GM23338 (cell line): Measurements from ENCODE around the gene RNF220. TPM values are rescaled to one million over a fixed set of nuclear protein-coding genes. Genes with fewer than 3 reads are reported as not detected.

Source experiments
- ATAC-seq: fragments of 200-7000 bp; cut with Tn5 transposase; 3 replicates; pipeline ENCODE4 v1.9.1; 2020
- DNase-seq: peaks from one replicate; pipeline ENCODE4 v3.0.0-alpha.2; 2015; ENCODE audit warnings: low spot score
- H2AFZ ChIP-seq: fragments of 200-600 bp; sonication (generic); 2 replicates; pipeline ENCODE4 v1.8.0; 2016; ENCODE audit warnings: antibody characterized with exemption, mild to moderate bottlenecking, moderate library complexity
- H3F3A ChIP-seq: fragments of 200-600 bp; sonication (generic); replicated peaks from 2 replicates; pipeline ENCODE4 v1.8.0; 2017; ENCODE audit warnings: antibody characterized with exemption, mixed run types, low read depth
- H3K27ac ChIP-seq: fragments of 200-600 bp; sonication (generic); 2 replicates; pipeline ENCODE4 v1.6.1; 2016; ENCODE audit warnings: low read depth
- H3K27me3 ChIP-seq: fragments of 200-600 bp; sonication (generic); 2 replicates; pipeline ENCODE4 v1.8.0; 2016; ENCODE audit warnings: mild to moderate bottlenecking, mixed run types, moderate library complexity; ENCODE audit not compliant: insufficient read depth
- H3K36me3 ChIP-seq: fragments of 200-600 bp; sonication (generic); 2 replicates; pipeline ENCODE4 v1.8.0; 2016; ENCODE audit warnings: mild to moderate bottlenecking; ENCODE audit not compliant: insufficient read depth
- H3K4me1 ChIP-seq: fragments of 200-600 bp; sonication (generic); 2 replicates; pipeline ENCODE4 v1.8.0; 2016; ENCODE audit warnings: mild to moderate bottlenecking, moderate library complexity; ENCODE audit not compliant: insufficient read depth
- H3K4me2 ChIP-seq: fragments of 200-600 bp; sonication (generic); 2 replicates; pipeline ENCODE4 v1.7.1; 2017; ENCODE audit warnings: mixed run types
- H3K4me3 ChIP-seq: fragments of 200-600 bp; sonication (generic); 2 replicates; pipeline ENCODE4 v1.6.1; 2016; ENCODE audit warnings: mixed run types
- H3K79me2 ChIP-seq: fragments of 200-600 bp; sonication (generic); replicated peaks from 2 replicates; pipeline ENCODE4 v1.8.0; 2017; ENCODE audit warnings: mild to moderate bottlenecking; ENCODE audit not compliant: insufficient read depth
- H3K9me2 ChIP-seq: fragments of 200-600 bp; sonication (generic); 2 replicates; pipeline ENCODE4 v1.8.0; 2017; ENCODE audit not compliant: insufficient read depth
- H4K20me1 ChIP-seq: fragments of 200-600 bp; sonication (generic); replicated peaks from 2 replicates; pipeline ENCODE4 v1.8.0; 2017; ENCODE audit warnings: mild to moderate bottlenecking; ENCODE audit not compliant: insufficient read depth
- H3K27ac Mint-ChIP-seq: 2 replicates; pipeline ENCODE4 v1.8.0; 2020; ENCODE audit warnings: inconsistent platforms, mild to moderate bottlenecking, moderate library complexity, mixed read lengths
- H3K27me3 Mint-ChIP-seq: 3 replicates; pipeline ENCODE4 v1.8.0; 2022; ENCODE audit warnings: low read depth, mild to moderate bottlenecking, moderate library complexity, mixed read lengths, inconsistent platforms; ENCODE audit not compliant: insufficient read depth, poor library complexity
- H3K36me3 Mint-ChIP-seq: 3 replicates; pipeline ENCODE4 v1.8.0; 2021; ENCODE audit warnings: low read depth, mild to moderate bottlenecking, inconsistent platforms, moderate library complexity, mixed read lengths
- H3K4me1 Mint-ChIP-seq: 3 replicates; pipeline ENCODE4 v1.8.0; 2020; ENCODE audit warnings: mild to moderate bottlenecking, inconsistent platforms, mixed read lengths
- H3K4me3 Mint-ChIP-seq: 3 replicates; pipeline ENCODE4 v1.8.0; 2021; ENCODE audit warnings: moderate library complexity, mild to moderate bottlenecking, inconsistent platforms, mixed read lengths
- H3K9me3 Mint-ChIP-seq: 3 replicates; pipeline ENCODE4 v1.8.0; 2020; ENCODE audit warnings: moderate library complexity, mild to moderate bottlenecking, inconsistent platforms, mixed read lengths
- CREB1 ChIP-seq: fragments of 250-450 bp; sonication (Bioruptor Pico); IDR thresholded peaks from 2 replicates; pipeline ENCODE4 v1.5.0; 2020; ENCODE audit warnings: low read depth, mild to moderate bottlenecking, moderate library complexity
- CTCF ChIP-seq, 2 experiments: fragments of 200-600 bp in 1 of 2; sonication (generic) in 1 of 2; conservative IDR thresholded peaks; 2 replicates each; pipeline versions ENCODE4 v1.5.1 to v1.6.1; 2016 to 2017; ENCODE audit warnings: antibody characterized with exemption in 2 of 2, low read depth in 2 of 2, mild to moderate bottlenecking in 2 of 2, moderate library complexity in 1 of 2
- EZH2phosphoT487 ChIP-seq: fragments of 200-600 bp; sonication (generic); IDR thresholded peaks from one replicate; pipeline ENCODE4 v1.8.1; 2018; ENCODE audit warnings: antibody characterized with exemption; ENCODE audit not compliant: unreplicated experiment
- JUNB ChIP-seq: IDR thresholded peaks from one replicate; pipeline ENCODE4 v1.6.1; 2016; ENCODE audit warnings: antibody characterized with exemption; ENCODE audit not compliant: unreplicated experiment
- STAT1 ChIP-seq: IDR thresholded peaks from one replicate; pipeline ENCODE4 v1.6.1; 2016; ENCODE audit warnings: antibody characterized with exemption; ENCODE audit not compliant: unreplicated experiment
- ZNF114 ChIP-seq: fragments of 250-450 bp; sonication (Bioruptor Pico); IDR thresholded peaks from 2 replicates; pipeline ENCODE4 v1.5.0; 2020; ENCODE audit warnings: mild to moderate bottlenecking, moderate library complexity
- polyA plus RNA-seq: library from polyadenylated mRNA; unstranded; fragments of >200 nt; fragmentation: Nextera tagmentation; extraction: Ambion mirVana; gene quantifications from 2 replicates; pipeline ENCODE4 v1.2.1, GENCODE V29; 2016
- total RNA-seq: library from RNA; depleted of rRNA; stranded (reverse); fragments of >200 nt; shearing (Covaris generic); gene quantifications from 2 replicates; pipeline ENCODE4 v1.2.3, GENCODE V29; 2014
- TF ChIP-seq, protein P1 (sequence below): IDR thresholded peaks from 2 replicates; pipeline ENCODE4 v1.6.1; 2016; ENCODE audit warnings: antibody characterized with exemption
- TF ChIP-seq, protein P2 (sequence below): fragments of 250-450 bp; sonication (Bioruptor Pico); IDR thresholded peaks from 2 replicates; pipeline ENCODE4 v1.5.0; 2020; ENCODE audit warnings: mild to moderate bottlenecking, moderate library complexity

Gene RNF220
- total and polyA plus RNA-seq, 2 experiments from 2014 or later: 72.8 to 168 TPM

DNA sequence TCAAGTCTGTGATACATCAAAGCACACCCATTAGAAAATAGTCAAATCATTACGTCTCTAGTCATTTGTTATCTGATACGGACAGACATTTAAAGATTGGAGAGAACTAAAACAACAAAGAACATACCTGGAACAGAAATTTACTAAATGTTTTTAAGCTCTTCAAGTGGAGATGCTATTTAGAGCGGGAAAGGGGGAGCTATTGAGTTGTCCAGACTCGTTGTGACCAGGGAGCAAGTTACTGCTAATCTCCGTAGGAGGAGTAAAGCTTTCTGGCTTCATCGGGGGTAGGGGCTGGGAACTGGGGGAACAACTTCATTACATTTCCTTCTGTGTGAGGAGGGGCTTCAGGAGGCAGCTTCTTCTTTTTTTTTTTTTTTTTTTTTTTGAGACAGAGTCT is 129.7 kb downstream of the RNF220 start:
- peaks cover 13% of the 10 kb centered on the region for H3K27me3 Mint-ChIP-seq
- H4K20me1 ChIP-seq: no peaks in the 10 kb centered on the region
- H3K4me3 Mint-ChIP-seq: no peak overlapping the region
- TF ChIP-seq CTCF (conservative IDR thresholded peaks at IDR 0.05; ENCODE audit: low read depth in 2 of 2) (peak; percentile 41 to 67), CREB1 (CRISPR knock-in tag) (no peak)
- H3K27ac Mint-ChIP-seq: 0 out of 2 replicates have a peak overlapping the region, but pooled peaks have one; percentile 50
- no peak overlapping the region for H3K27ac ChIP-seq
- no peaks in the 10 kb centered on the region for H3K27me3 ChIP-seq
- H3K4me3 ChIP-seq: no peak overlapping the region
- H2AFZ ChIP-seq: no peak overlapping the region
- no peaks in the 10 kb centered on the region for H3K9me3 Mint-ChIP-seq
- peaks cover 64% of the 10 kb centered on the region for H3K4me1 Mint-ChIP-seq
- peaks cover 5% of the 10 kb centered on the region; the same call in 1 of the 2 replicates for H3K9me2 ChIP-seq
- ATAC-seq: peak; percentile 42
- H3K36me3 Mint-ChIP-seq: no peaks in the 10 kb centered on the region; the same call in 2 of the 3 replicates
- 0 out of 2 replicates have a peak, but pooled peaks cover 10% of the 10 kb centered on the region for H3F3A ChIP-seq
- peaks cover 67% of the 10 kb centered on the region for H3K4me1 ChIP-seq
- DNase-seq: peak; percentile 77
- H3K4me2 ChIP-seq: no peak overlapping the region
- peaks cover 24% of the 10 kb centered on the region for H3K79me2 ChIP-seq
- no peaks in the 10 kb centered on the region for H3K36me3 ChIP-seq

DNA sequence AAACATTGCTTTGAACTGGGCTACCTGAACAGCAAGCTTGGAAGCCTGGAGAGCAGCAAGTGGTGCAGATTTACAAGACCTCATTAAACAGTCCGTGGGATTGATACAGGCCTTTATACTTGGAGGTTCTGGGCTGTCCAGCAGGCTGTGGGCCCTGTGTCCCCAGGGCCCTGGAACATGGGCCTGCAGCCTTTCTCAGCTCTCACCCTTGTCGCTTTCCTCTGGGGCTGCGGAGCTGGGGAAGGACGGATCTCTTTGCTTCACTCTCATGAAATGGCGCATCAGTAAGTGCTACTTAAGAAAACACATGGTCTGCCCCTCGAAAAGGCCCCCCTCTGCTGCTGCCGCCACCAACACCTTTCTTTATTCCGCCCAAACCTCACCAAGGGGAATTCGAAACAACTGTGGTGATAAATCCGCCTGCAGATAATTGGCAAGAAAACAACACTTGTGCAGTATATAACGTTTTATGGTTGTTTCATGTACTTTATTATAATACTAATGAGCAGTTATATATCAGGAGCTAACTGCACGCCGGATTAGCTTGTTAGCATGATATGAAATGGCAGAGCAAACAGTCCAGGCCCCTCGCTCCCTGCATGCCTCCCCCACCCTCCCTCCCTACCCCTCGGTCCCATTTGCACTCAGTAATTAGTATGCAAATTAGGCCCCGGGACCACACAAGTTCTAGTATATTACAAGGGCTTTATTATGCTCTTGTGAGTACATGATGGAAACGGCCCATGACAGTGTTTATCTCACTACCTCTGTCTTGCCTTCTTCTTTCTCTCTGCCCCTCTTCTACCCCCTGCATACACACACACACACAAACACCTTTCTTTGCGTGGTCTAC is 131.5 kb downstream of the RNF220 start:
- Mint-ChIP-seq H3K9me3 (no peaks in the 10 kb centered on the region), H3K4me3 (peak overlapping the region; percentile 3; the same call in 1 of the 3 replicates), H3K36me3 (peaks cover 4% of the 10 kb centered on the region; the same call in 1 of the 3 replicates), H3K27ac (no peak overlapping the region; the same call in 1 of the 2 replicates), H3K27me3 (peaks cover 19% of the 10 kb centered on the region), H3K4me1 (peaks cover 70% of the 10 kb centered on the region)
- H3K36me3 ChIP-seq: no peaks in the 10 kb centered on the region
- H3K4me1 ChIP-seq: peaks cover 75% of the 10 kb centered on the region
- H3K79me2 ChIP-seq: peaks cover 42% of the 10 kb centered on the region
- H3K9me2 ChIP-seq: peaks cover 5% of the 10 kb centered on the region; the same call in 1 of the 2 replicates
- 0 out of 2 replicates have a peak, but pooled peaks cover 15% of the 10 kb centered on the region for H3F3A ChIP-seq
- H4K20me1 ChIP-seq: no peaks in the 10 kb centered on the region
- DNase-seq (peak; percentile 38), ATAC-seq (peak; percentile 29)
- no peaks in the 10 kb centered on the region for H3K27me3 ChIP-seq
- TF ChIP-seq, protein P1, sequence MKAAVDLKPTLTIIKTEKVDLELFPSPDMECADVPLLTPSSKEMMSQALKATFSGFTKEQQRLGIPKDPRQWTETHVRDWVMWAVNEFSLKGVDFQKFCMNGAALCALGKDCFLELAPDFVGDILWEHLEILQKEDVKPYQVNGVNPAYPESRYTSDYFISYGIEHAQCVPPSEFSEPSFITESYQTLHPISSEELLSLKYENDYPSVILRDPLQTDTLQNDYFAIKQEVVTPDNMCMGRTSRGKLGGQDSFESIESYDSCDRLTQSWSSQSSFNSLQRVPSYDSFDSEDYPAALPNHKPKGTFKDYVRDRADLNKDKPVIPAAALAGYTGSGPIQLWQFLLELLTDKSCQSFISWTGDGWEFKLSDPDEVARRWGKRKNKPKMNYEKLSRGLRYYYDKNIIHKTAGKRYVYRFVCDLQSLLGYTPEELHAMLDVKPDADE: no peak
- TF ChIP-seq EZH2phosphoT487 (no peak), ZNF114 (CRISPR knock-in tag) (no peak), STAT1 (no peak), JUNB (no peak), CREB1 (CRISPR knock-in tag) (no peak)
- TF ChIP-seq, protein P2, sequence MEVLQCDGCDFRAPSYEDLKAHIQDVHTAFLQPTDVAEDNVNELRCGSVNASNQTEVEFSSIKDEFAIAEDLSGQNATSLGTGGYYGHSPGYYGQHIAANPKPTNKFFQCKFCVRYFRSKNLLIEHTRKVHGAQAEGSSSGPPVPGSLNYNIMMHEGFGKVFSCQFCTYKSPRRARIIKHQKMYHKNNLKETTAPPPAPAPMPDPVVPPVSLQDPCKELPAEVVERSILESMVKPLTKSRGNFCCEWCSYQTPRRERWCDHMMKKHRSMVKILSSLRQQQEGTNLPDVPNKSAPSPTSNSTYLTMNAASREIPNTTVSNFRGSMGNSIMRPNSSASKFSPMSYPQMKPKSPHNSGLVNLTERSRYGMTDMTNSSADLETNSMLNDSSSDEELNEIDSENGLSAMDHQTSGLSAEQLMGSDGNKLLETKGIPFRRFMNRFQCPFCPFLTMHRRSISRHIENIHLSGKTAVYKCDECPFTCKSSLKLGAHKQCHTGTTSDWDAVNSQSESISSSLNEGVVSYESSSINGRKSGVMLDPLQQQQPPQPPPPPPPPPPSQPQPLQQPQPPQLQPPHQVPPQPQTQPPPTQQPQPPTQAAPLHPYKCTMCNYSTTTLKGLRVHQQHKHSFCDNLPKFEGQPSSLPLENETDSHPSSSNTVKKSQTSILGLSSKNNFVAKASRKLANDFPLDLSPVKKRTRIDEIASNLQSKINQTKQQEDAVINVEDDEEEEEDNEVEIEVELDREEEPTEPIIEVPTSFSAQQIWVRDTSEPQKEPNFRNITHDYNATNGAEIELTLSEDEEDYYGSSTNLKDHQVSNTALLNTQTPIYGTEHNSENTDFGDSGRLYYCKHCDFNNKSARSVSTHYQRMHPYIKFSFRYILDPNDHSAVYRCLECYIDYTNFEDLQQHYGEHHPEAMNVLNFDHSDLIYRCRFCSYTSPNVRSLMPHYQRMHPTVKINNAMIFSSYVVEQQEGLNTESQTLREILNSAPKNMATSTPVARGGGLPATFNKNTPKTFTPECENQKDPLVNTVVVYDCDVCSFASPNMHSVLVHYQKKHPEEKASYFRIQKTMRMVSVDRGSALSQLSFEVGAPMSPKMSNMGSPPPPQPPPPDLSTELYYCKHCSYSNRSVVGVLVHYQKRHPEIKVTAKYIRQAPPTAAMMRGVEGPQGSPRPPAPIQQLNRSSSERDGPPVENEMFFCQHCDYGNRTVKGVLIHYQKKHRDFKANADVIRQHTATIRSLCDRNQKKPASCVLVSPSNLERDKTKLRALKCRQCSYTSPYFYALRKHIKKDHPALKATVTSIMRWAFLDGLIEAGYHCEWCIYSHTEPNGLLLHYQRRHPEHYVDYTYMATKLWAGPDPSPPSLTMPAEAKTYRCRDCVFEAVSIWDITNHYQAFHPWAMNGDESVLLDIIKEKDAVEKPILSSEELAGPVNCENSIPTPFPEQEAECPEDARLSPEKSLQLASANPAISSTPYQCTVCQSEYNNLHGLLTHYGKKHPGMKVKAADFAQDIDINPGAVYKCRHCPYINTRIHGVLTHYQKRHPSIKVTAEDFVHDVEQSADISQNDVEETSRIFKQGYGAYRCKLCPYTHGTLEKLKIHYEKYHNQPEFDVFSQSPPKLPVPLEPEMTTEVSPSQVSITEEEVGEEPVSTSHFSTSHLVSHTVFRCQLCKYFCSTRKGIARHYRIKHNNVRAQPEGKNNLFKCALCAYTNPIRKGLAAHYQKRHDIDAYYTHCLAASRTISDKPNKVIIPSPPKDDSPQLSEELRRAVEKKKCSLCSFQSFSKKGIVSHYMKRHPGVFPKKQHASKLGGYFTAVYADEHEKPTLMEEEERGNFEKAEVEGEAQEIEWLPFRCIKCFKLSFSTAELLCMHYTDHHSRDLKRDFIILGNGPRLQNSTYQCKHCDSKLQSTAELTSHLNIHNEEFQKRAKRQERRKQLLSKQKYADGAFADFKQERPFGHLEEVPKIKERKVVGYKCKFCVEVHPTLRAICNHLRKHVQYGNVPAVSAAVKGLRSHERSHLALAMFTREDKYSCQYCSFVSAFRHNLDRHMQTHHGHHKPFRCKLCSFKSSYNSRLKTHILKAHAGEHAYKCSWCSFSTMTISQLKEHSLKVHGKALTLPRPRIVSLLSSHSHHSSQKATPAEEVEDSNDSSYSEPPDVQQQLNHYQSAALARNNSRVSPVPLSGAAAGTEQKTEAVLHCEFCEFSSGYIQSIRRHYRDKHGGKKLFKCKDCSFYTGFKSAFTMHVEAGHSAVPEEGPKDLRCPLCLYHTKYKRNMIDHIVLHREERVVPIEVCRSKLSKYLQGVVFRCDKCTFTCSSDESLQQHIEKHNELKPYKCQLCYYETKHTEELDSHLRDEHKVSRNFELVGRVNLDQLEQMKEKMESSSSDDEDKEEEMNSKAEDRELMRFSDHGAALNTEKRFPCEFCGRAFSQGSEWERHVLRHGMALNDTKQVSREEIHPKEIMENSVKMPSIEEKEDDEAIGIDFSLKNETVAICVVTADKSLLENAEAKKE (CRISPR knock-in tag): no peak
- H3K4me3 ChIP-seq: peak overlapping the region; percentile 31
- peak overlapping the region; percentile 54 for H3K4me2 ChIP-seq
- peak overlapping the region; percentile 91 for H3K27ac ChIP-seq
- no peak overlapping the region for H2AFZ ChIP-seq
